Activated CD8-positive, alpha-beta T cell treated with anti-CD3 and anti-CD28 coated beads for 36 hours (primary cell): ENCODE results near the gene DDX27. TPM values are rescaled to one million over a fixed set of nuclear protein-coding genes. Genes with fewer than 3 reads are reported as not detected.

Experiments
- ATAC-seq: fragments of 200-7000 bp; cut with Tn5 transposase; one replicate; pipeline ENCODE4 v1.10.0; 2021; ENCODE audit warnings: mild to moderate bottlenecking, moderate library complexity
- CTCF ChIA-PET: fragments of 350-600 bp; sonication (Branson Sonifier 250); formaldehyde crosslinking; loops from one replicate; lab custom pipeline; 2021; ENCODE audit warnings: antibody characterized with exemption; lab: Charles Lee
- POLR2A ChIA-PET: fragments of 350-600 bp; sonication (Branson Sonifier 250); formaldehyde crosslinking; loops from one replicate; lab custom pipeline; 2021; ENCODE audit warnings: antibody characterized with exemption; lab: Charles Lee
- DNase-seq: peaks from one replicate; pipeline ENCODE4 v3.0.0-alpha.2; 2020
- H3K27ac Mint-ChIP-seq: one replicate; pipeline ENCODE4 v1.8.0; 2021; ENCODE audit warnings: mild to moderate bottlenecking, mixed read lengths
- H3K27me3 Mint-ChIP-seq: one replicate; pipeline ENCODE4 v1.8.0; 2021; ENCODE audit warnings: mixed read lengths
- H3K36me3 Mint-ChIP-seq: one replicate; pipeline ENCODE4 v1.8.0; 2021; ENCODE audit warnings: low read depth, mixed read lengths
- H3K4me1 Mint-ChIP-seq: one replicate; pipeline ENCODE4 v1.8.0; 2021; ENCODE audit warnings: low read depth, mixed read lengths
- H3K4me3 Mint-ChIP-seq: one replicate; pipeline ENCODE4 v1.8.0; 2021; ENCODE audit warnings: mild to moderate bottlenecking, moderate library complexity, mixed read lengths
- H3K9me3 Mint-ChIP-seq: one replicate; pipeline ENCODE4 v1.8.0; 2021; ENCODE audit warnings: mixed read lengths
- intact Hi-C: fragments of 100-400 bp; cut with micrococcal nuclease; formaldehyde crosslinking; loops from one replicate; pipeline ENCODE4 v1.10.0; 2022
- total RNA-seq, 2 experiments: library from RNA; stranded (reverse); gene quantifications; one replicate each; pipeline ENCODE4 v1.2.3, GENCODE V29; 2021
- TF ChIP-seq, protein P1 (sequence below): fragments of 200-600 bp; IDR thresholded peaks from one replicate; pipeline ENCODE4 v1.8.0; 2022; ENCODE audit warnings: antibody characterized with exemption, mild to moderate bottlenecking

Gene DDX27
- total RNA-seq, 2 experiments from 2014 or later, result 45.2 to 45.9 TPM

GRCh38 chr20:49203746-49204145 lies 15.5 kb upstream of the DDX27 start:
- ATAC-seq, result no peak
- Mint-ChIP-seq H3K4me3 (no peak overlapping the region), H3K36me3 (no peaks in the 10 kb centered on the region), H3K27me3 (no peaks in the 10 kb centered on the region), H3K9me3 (no peaks in the 10 kb centered on the region), H3K27ac (no peak overlapping the region), H3K4me1 (no peaks in the 10 kb centered on the region)
- DNase-seq, result no peak
- CTCF ChIA-PET, result interaction anchor here (6.1 to 7.4 kb wide), 2 partner anchors 12 to 70 kb away, joined by 31 to 49 read pairs; no protein-coding TSS in a partner anchor
- TF ChIP-seq, protein P1, sequence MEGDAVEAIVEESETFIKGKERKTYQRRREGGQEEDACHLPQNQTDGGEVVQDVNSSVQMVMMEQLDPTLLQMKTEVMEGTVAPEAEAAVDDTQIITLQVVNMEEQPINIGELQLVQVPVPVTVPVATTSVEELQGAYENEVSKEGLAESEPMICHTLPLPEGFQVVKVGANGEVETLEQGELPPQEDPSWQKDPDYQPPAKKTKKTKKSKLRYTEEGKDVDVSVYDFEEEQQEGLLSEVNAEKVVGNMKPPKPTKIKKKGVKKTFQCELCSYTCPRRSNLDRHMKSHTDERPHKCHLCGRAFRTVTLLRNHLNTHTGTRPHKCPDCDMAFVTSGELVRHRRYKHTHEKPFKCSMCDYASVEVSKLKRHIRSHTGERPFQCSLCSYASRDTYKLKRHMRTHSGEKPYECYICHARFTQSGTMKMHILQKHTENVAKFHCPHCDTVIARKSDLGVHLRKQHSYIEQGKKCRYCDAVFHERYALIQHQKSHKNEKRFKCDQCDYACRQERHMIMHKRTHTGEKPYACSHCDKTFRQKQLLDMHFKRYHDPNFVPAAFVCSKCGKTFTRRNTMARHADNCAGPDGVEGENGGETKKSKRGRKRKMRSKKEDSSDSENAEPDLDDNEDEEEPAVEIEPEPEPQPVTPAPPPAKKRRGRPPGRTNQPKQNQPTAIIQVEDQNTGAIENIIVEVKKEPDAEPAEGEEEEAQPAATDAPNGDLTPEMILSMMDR, result no peak
- POLR2A ChIA-PET, result no interaction called here
- intact Hi-C loops, result no loop called here

- TF ChIP-seq, protein P1, result peak; percentile 26
- peaks cover 7% of the 10 kb centered on the region for H3K9me3 Mint-ChIP-seq
- H3K36me3 Mint-ChIP-seq, result no peaks in the 10 kb centered on the region
- ATAC-seq (peak; percentile 56), DNase-seq (peak; percentile 45)
- H3K27ac Mint-ChIP-seq, result no peak overlapping the region
- no peak overlapping the region for H3K4me3 Mint-ChIP-seq
- intact Hi-C loops, result no loop called here
- no peaks in the 10 kb centered on the region for H3K27me3 Mint-ChIP-seq
- POLR2A ChIA-PET, result interaction anchor here (1.2 kb wide), 1 partner anchor 20 kb away, joined by 5 read pairs; no protein-coding TSS in a partner anchor
- H3K4me1 Mint-ChIP-seq, result no peaks in the 10 kb centered on the region
- CTCF ChIA-PET, result interaction anchor here (0.6 to 7.4 kb wide), 6 partner anchors 9 to 169 kb away, joined by 3 to 49 read pairs (median 4); no protein-coding TSS in a partner anchor
Observed at GRCh38 chr20:49207076-49207475, 12.1 kb upstream of the DDX27 start.

- Mint-ChIP-seq H3K9me3 (peaks cover 7% of the 10 kb centered on the region), H3K4me3 (no peak overlapping the region), H3K36me3 (no peaks in the 10 kb centered on the region), H3K4me1 (no peaks in the 10 kb centered on the region), H3K27ac (no peak overlapping the region), H3K27me3 (no peaks in the 10 kb centered on the region)
- ChIA-PET CTCF (interaction anchor here (0.6 to 1.4 kb wide), 4 partner anchors 12 to 77 kb away, joined by 3 to 5 read pairs (median 3); no protein-coding TSS in a partner anchor), POLR2A (no interaction called here)
- TF ChIP-seq, protein P1, result no peak
- intact Hi-C loops, result no loop called here
- ATAC-seq (no peak), DNase-seq (no peak)
Observed at GRCh38 chr20:49210101-49210756, 9.0 kb upstream of the DDX27 start.

DNA sequence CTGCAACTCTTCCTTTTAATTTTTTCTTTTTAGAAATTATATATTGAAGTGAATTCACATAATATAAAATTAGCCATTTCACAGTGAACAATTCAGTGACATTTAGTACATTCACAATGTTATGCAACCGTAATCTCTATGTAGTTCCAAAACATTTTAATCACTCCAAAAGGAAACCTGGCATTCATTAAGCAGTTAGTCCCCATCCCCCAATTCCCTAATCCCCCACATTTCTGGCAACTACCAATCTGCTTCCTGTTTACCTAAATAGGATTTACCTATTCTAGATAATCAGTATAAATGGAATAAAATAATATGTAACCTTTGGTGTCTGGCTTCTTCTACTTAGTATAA lies 8.5 kb upstream of the DDX27 start:
- peaks cover 7% of the 10 kb centered on the region for H3K9me3 Mint-ChIP-seq
- no peaks in the 10 kb centered on the region for H3K36me3 Mint-ChIP-seq
- no peak overlapping the region for H3K4me3 Mint-ChIP-seq
- H3K4me1 Mint-ChIP-seq, result no peaks in the 10 kb centered on the region
- ChIA-PET POLR2A (interaction anchor here (0.7 kb wide), 1 partner anchor 12 kb away, joined by 3 read pairs; no protein-coding TSS in a partner anchor), CTCF (interaction anchor here (0.6 to 2.5 kb wide), 4 partner anchors 27 to 78 kb away, joined by 3 to 14 read pairs (median 4); no protein-coding TSS in a partner anchor)
- intact Hi-C loops, result no loop called here
- ATAC-seq, result no peak
- no peak for DNase-seq
- TF ChIP-seq, protein P1, result no peak
- no peak overlapping the region for H3K27ac Mint-ChIP-seq
- H3K27me3 Mint-ChIP-seq, result no peaks in the 10 kb centered on the region

- Mint-ChIP-seq H3K4me3 (no peak overlapping the region), H3K27me3 (no peaks in the 10 kb centered on the region), H3K27ac (no peak overlapping the region), H3K9me3 (peaks cover 7% of the 10 kb centered on the region), H3K4me1 (peaks cover 7% of the 10 kb centered on the region), H3K36me3 (no peaks in the 10 kb centered on the region)
- CTCF ChIA-PET, result interaction anchor here (0.6 to 6.7 kb wide), 4 partner anchors 9 to 80 kb away, joined by 3 to 123 read pairs (median 26); no protein-coding TSS in a partner anchor
- POLR2A ChIA-PET, result no interaction called here
- TF ChIP-seq, protein P1, result no peak
- intact Hi-C loops, result no loop called here
- ATAC-seq (no peak), DNase-seq (no peak)
Observed at GRCh38 chr20:49214571-49214970, 4.6 kb upstream of the DDX27 start.
